GM20431 (cell line): ENCODE measurements around the gene CA14.
"Not testable (repeated sequence)": the region's sequence is repeated elsewhere in the genome, so short reads cannot be mapped to it uniquely, and the experiment has no call there.

Experiments
- in situ Hi-C: fragments of 300-500 bp; cut with MseI, MboI; formaldehyde crosslinking; loops from one replicate; pipeline ENCODE4 v1.15.0; 2020; ENCODE audit warnings: low sequenced_read_pairs; ENCODE audit not compliant: unreplicated experiment

CA14 gene

DNA sequence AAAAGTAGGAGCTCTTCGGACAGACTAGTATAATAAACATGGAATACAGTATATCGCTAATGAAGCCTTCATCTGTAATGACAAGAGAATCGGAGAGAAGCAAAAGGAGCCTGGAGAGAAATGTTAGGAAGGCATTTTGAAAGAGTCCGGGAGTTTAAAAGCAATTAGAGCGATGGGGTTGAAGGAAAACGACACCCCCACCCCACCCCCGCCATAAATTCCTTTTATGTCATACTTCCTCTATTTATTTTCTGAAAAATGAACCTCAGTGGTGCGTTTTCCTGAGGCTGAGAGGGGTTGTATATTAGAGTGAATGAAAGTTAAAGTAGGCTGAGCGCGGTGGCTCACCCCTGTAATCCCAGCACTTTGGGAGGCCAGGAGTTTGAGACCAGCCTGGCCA, 11.9 kb downstream of the CA14 start:
- in situ Hi-C loops = loop anchor here (25.0 kb wide), 1 partner anchor 268 kb away; the partner anchor contains the start of gene ADAMTSL4

DNA sequence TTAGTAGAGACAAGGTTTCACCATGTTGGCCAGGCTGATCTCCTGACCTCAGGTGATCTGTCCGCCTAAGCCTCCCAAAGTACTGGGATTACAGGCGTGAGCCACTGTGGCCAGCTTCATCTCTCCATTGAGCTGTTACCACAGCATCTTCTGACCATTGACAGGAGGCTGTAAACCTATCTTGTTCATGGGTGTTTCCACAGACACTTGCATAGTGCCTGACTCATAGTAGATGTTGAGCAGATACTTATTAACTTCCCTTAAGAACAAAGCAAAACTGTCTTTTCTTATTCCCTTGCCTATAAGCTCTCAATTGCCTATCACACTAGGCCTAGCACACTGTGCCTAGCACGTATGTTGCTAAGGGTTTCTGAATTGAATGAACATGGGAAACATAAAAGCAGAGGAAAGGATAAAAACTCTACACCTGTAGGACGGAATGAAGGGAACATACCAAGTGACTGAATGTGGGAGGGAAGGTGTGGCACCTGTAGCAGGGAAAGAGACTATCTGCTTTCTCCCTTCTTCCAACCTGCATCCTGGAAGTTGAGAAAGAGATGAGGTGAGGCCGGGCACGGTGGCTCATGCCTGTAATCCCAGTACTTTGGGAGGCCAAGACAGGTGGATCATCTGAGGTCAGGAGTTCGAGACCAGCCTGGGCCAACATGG, 13.9 kb downstream of the CA14 start:
- in situ Hi-C loops = loop anchor here (25.0 kb wide), 1 partner anchor 266 kb away; the partner anchor contains the start of gene ADAMTSL4

DNA sequence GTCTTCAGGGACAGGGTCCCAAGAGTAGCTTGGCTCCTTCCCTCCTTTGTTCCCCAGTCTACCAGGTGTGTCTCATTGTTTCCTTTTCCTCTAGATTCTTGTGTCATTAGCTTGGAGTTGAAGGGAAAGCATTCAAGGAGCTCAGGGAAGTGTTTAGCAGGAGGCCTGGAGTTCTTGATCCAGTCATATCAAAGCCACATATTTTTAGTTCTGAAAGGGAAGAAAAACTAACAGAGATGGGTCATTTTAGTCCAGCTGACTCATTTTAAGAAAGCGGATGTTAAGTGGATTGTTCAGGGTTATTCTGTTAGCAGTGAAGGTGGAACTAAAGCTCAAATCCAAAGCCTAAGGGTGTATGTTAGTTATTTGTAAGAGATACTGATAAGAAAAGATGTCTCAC, 15.7 kb downstream of the CA14 start:
- in situ Hi-C loops = loop anchor here (25.0 kb wide), 1 partner anchor 264 kb away; the partner anchor contains the start of gene ADAMTSL4

- in situ Hi-C loops = no loop called here
Observed at GRCh38 chr1:150280138-150280707, 22.6 kb downstream of the CA14 start.

- in situ Hi-C loops = no loop called here
Observed at GRCh38 chr1:150281221-150281757, 23.7 kb downstream of the CA14 start.

DNA sequence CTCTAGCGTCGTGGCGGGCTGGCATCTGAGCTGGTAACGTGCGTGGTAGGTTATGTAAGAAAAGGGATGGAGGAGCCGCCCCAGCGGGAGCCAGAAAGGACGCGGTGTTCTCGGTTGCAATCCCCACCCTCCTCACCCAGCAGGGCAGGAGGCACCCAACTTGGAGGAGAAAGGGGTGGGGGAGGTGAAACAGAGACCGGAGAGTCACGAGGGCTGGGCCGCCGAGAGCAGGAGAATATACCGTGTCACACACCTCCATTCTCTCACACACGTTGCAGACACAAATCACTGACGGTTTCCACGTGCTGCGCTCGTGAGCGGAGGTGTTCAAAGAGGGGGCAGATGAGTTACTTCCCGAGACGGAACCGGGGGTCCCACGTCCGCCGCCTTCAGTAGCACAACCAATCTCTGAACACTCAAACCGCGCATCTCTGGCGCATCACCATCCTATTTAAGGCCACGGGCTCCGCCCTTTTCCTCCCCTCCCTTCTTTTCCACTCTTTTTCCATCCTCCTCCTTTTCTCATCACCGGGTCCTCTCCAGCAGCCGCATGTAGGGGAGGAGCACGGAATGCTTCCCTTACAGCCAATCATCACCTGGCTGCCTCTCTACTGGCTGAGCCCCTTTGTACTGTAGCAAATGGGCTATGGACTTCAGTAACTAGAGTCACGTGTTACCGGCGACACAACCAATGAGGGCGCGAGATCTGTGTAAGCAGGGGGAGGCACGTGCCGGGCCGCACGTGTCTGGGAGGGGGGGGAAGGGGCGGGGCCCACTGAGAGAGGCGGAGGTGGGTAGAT, 24.4 kb downstream of the CA14 start, which contains the start of gene CIART:
TSS of gene CIART (plus strand) at position 797 of the 800 bp plus-strand sequence. CDS start 714 bp downstream, outside the sequence.
- in situ Hi-C loops = no loop called here

DNA sequence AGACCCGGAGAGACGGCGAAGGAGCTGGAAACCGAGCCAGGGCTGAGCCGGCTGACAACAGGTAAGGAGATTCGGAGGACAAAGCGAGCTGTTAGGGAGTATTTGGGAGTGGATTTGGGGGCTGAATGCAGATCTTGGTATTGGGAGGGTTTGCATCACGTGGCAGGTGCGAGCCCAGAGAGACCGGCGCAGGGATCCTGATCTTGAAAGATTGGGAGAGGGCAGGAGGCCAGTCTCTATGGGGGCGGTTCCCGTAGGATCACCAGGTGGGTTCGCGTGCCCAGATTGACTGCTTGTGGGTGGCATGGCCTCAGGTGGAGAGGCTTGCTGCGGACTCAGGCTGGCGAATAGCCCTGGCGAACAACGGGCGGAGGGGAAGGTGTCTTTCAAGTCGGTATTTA, 25.0 kb downstream of the CA14 start:
- in situ Hi-C loops = no loop called here

- in situ Hi-C loops = no loop called here
Observed at GRCh38 chr1:150283260-150283659, 25.7 kb downstream of the CA14 start.

DNA sequence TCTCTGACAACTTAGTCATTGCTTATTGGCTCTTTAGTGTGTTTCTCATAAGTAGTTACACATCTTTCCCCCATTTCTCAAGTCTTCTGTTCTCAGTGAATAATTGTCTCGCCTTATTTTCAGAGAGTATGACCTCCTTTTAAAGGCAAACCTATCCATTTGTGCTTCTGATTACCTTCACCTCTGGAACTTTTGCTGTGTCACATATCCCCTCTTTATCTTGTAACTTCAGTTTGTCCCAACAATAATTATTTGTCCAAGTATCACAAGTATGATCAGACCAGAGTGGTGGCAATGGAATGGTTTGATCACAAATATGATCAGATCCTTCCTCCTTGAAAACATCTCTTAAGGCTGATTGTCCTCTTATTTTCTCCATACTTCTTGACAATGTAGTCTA, 30.8 kb downstream of the CA14 start:
- in situ Hi-C loops = no loop called here

DNA sequence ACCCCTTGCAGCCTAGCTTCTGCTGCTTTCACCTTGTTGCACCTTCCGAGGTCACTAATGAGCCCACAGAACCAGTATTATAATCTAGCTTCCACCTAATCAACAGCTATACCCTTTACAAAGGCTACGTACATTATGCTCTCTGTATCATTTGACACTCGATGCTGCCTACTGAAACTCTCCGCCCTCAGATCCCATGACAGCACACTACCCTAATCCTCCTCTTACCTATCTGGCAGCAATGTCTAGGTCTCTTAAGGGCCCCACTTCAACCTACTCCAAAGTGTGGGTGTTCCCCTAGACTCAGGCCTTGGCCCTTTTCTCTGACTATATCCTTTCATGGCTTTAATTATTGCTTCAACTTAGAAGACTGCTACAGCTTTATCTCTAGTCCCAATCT, 31.2 kb downstream of the CA14 start:
- in situ Hi-C loops = no loop called here

DNA sequence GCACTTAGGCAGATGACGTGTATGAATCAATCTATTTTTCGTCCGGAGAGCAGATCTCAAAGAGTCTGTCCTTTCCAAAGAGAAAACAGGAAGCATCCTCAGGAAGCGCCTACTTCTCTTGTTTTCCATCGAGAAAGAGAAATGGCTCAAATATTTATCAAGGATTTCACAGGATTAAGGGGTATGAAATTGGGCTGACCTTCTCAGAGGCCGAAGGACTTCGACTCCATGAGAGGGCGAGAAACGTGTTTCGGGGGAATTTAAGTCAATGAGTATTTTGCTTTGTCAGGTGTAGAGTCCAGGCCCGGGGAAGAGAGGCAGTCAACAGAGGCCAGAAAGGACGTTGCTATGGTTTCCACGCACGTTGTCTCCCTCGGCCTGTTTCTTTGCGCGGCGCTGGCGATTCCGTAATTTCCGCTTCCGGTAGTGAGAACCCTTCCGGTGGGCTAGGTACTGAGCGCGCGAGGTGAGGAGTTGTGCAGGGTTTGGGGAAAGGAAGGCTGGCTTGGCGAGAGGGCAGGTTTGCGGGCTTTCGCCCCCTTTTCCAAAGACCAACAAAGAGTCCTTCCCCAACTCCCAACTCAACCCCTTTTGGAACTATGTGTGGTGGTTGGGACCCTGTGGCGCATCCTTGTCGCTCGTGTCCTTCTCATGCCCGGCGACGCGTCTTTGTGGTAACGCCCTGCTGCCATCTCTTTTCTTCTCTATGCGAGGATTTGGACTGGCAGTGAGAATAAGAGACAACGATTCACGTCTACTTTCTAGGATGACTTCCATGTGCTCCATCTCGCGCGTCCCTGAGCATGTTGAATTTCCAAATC, 36.1 kb downstream of the CA14 start, which contains the start of gene MRPS21:
TSS of gene MRPS21 (plus strand) at position 429 of the 821 bp plus-strand sequence. CDS start 506 bp downstream, outside the sequence.
- in situ Hi-C loops = no loop called here

GRCh38 chr1:150295476-150295875, 37.9 kb downstream of the CA14 start:
- in situ Hi-C loops = no loop called here

DNA sequence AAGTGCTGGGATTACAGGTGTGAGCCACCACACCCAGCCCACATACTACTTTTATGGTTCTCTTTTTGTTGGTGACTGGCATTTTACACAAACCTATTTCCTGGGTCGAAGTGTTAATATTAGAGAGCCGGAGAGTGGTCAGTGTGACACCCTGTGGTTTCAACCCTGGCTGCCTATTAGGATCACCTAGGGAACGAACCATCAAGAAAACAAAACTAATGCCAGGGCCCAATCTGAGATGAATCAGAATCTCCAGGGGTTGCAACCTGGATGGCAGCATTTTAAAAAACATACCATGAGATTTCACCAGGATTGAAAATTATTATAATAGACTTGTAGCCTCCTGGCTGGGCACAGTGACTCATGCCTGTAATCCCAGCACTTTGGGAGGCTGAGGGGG, 42.1 kb downstream of the CA14 start:
- in situ Hi-C loops = no loop called here

DNA sequence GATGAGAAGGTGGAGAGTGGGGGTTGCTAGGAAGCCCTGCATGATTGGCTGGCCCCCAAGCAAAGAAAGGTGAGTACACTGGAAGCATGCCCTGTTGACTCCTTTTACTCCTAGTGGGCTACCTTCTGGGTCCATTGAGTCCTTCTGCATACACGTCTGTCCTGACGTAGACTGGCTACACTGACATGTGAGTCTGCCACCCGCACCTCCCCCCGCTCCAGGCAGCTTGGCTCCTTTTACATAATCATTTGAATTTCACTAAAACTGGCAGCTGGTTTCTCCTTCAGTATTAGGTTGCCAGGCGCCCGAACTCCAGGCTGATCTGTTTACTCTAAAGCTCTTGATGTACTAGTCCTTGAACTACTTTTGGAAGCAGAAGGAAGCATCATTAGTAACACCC, 44.8 kb downstream of the CA14 start:
- in situ Hi-C loops = no loop called here

GRCh38 chr1:150302902-150303301, 45.3 kb downstream of the CA14 start:
- in situ Hi-C loops = no loop called here

DNA sequence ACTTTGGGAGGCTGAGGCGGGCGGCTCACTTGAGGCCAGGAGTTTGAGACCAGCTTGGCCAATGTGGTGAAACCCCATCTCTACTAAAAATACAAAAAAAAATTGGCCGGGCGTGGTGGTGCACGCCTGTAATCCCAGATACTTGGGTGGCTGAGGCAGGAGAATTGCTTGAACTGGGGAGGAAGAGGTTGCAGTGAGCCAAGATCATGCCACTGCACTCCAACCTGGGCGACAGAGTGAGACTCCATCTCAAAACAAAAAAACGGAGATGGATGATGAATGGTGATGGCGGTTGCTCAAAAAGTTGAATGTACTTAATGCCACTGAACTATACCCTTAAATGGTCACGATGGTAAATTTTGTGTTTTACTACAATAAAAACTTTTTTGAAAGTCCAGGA, 51.0 kb downstream of the CA14 start:
- in situ Hi-C loops = not testable (repeated sequence)

GRCh38 chr1:150309758-150310508, 52.4 kb downstream of the CA14 start:
- in situ Hi-C loops = no loop called here

GRCh38 chr1:150311762-150312161, 54.2 kb downstream of the CA14 start:
- in situ Hi-C loops = no loop called here
